GM12892 (cell line): Measurements from ENCODE around the gene TTC13.

ENCODE experiments used
- POLR2A ChIP-seq: IDR thresholded peaks from 2 replicates; pipeline ENCODE4 v1.6.1; 2011; ENCODE audit warnings: low read depth, low read length, control low read depth
- POLR2AphosphoS5 ChIP-seq: IDR thresholded peaks from 2 replicates; pipeline ENCODE4 v1.6.1; 2011; ENCODE audit warnings: low read depth, low read length, control low read depth
- TAF1 ChIP-seq: IDR thresholded peaks from 2 replicates; pipeline ENCODE4 v1.6.1; 2011; ENCODE audit warnings: low read depth, mild to moderate bottlenecking, control low read depth, low read length, borderline replicate concordance

DNA sequence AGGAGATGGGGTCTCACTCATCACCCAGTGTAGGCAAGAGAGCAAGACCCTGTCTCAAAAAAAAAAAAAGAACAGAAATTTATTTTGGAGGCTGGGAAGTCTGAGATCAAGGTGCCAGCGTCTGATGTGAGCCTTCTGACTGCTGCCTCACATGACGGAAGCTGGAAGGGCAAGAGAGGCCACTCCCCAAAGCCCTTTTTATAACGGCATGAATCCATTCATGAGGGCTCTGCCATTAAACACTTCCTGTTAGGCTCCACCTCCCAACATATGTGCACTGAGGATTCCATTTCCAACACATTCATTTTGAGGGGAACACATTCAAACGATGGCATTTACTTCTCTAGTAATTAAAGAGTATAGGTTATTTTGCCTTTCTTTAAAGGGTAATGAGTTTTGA lies 59.5 kb downstream of the TTC13 start:
- TF ChIP-seq POLR2A (no peak), POLR2AphosphoS5 (no peak), TAF1 (no peak)
